Stimulated activated naive CD4-positive, alpha-beta T cell (primary cell): ENCODE results near the gene OSTC.
"Not testable (repeated sequence)": the region's sequence is repeated elsewhere in the genome, so short reads cannot be mapped to it uniquely, and the experiment has no call there.

Experiments used
- DNase-seq, 6 experiments: peaks; one replicate each; lab custom pipeline; 2025; lab: John Stamatoyannopoulos, UW

The OSTC gene

DNA sequence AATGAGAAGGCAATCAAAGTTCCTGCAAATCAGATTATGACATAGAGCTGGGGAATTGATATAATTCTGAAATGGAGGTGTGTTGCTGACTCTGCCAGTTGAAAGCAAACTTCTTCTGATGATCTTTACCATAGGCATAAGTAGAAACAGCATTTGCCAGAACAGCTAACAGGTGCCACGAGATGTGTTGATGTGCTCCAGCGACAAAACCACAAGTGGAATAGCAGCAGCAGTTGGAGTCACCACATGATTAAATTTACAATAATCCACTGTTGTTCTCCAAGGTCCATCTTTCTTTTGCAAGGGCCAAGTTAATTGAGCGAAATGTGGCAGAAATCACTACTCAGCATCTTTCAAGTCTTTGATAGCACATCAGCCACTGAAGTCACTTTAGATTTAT, 3.7 kb upstream of the OSTC start:
- DNase-seq, result no peak

GRCh38 chr4:108649863-108650211, 562 bp upstream of the OSTC start:
- DNase-seq, result no peak

- DNase-seq, result no peak
Measured at GRCh38 chr4:108651014-108651791, 804 bp downstream of the OSTC start.

DNA sequence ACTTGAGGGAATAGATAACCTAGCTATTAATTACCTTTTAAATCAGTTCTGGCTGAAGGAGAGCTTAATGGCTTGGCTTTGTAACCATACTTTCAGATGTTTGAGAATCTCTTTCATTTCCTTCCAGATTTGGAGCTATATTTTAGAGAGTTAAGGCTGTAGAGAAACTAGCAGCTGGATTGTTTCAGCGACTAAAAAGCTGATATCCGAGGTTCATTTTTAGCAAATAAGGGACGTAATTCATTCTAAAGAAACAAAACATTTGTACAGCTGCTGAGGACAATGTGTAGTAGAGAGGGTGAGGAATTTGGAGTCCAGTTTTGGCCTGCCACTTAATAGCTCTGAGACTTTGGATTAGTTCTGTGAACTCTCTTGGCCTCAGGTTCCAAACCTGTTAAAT, 12.2 kb downstream of the OSTC start:
- DNase-seq, result no peak

DNA sequence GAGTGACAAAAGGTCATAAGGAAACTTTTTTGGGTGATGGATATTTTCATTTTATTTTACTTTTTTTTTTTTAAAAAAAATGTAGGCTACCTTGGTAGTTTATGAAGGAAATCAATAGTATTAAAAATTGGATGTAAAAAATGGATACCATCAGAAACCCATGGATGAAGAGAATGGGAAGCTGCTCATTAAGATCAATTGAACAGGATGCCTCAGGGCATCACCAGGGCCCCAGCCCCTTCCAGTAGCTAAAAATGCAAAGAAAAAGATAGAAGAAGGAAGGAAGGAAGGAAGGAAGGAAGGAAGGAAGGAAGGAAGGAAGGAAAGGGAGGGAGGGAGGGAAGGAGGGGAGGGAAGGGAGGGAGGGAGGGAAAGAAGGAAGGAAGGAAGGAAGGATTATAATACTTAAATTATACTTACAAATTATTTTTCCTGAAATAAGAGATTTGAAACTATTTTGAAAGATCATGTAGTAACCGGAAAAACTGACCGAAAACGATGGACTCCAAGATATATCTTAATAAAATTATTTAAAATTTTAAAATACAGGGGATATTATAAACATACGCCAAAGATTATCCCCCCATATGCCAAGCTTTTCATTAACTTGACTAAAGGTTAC, 24.1 kb downstream of the OSTC start:
- DNase-seq, result no peak

DNA sequence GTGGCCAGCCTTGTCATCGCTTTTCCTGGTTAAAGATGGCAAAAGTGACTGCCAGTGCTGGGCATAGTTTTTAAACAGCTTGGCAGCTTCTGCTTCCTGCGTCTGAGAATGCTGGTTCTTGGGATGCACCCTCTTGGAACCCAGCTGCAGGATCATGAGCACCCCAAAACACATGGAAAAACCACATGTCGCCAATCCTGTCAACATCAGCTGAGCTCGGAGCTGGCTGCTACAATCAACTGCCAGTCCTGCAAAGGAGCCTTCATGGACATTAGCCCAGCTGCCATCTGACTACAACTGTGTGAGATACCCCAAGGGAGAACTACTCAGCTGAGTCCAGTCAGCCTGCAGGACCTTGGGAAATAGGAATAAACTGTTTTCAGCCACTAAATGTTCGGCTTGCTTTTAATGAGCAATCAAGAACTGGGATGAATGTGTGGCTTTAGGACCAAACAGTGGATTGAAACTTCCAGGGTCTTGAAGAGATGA, 31.0 kb downstream of the OSTC start:
- no peak for DNase-seq

- peak in 1 of 6 experiments; percentile 8 for DNase-seq
Measured at GRCh38 chr4:108683479-108683878, 33.1 kb downstream of the OSTC start.

- no peak for DNase-seq
Measured at GRCh38 chr4:108685036-108685686, 34.8 kb downstream of the OSTC start.

GRCh38 chr4:108690738-108691137, 40.3 kb downstream of the OSTC start:
- DNase-seq, result no peak

GRCh38 chr4:108693211-108693610, 42.8 kb downstream of the OSTC start:
- no peak for DNase-seq

- DNase-seq, result no peak
Measured at GRCh38 chr4:108693819-108694218, 43.4 kb downstream of the OSTC start.

DNA sequence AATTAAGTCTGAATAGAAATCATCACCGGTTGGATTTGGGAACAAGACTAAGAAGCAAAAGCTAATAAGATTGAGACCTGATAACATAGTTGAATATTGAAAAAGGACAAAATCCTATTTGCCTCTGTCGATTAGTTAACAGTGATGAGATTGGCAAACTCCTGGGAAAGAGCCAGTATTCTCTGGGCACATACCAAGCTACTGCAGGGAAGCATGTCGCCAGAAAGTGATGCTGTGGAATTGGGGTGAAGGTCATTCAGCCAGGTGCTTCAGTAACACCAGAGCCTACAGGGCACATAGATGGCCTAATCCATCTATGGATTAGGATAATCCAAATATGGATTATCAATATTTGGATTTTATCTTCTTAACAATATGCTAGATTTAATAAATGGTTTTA, 44.0 kb downstream of the OSTC start:
- DNase-seq, result no peak

DNA sequence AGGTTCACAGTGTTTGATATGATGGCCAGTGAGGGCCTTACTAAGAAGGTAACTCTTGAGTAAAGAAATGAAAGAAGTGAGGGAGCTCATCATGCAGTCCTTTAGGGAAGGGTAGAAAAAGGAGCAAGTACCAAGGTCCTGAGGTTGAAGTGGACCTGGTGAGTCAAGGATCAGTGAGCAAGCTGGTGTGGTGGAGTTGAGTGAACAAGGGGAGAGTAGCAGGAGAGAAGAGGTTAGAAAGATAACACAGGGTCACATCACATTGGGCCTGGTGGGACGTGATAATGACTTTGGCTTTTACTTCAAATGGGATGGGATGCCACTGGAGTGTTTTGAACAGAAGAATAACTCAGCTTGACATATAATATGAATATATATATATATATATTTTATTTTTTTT, 44.7 kb downstream of the OSTC start:
- DNase-seq, result no peak

DNA sequence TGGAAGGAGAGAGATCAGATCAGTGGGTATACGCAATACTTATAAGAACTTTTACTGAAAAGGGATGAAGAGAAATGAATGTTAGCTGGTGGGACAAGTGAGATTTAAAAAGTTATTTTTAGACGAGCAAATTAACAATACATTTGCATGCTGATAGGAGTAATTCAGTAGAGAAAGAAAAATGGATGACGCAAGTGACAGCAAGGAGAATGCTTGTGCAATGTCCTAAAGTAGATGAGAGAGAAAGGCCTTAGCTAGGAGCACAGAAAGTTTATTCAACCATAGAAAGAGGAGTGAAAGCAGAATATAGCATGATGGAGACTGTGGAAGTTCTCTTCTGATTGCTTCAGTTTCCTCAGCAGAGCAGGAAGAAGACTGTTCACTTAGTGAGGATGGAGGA, 45.8 kb downstream of the OSTC start:
- no peak for DNase-seq

DNA sequence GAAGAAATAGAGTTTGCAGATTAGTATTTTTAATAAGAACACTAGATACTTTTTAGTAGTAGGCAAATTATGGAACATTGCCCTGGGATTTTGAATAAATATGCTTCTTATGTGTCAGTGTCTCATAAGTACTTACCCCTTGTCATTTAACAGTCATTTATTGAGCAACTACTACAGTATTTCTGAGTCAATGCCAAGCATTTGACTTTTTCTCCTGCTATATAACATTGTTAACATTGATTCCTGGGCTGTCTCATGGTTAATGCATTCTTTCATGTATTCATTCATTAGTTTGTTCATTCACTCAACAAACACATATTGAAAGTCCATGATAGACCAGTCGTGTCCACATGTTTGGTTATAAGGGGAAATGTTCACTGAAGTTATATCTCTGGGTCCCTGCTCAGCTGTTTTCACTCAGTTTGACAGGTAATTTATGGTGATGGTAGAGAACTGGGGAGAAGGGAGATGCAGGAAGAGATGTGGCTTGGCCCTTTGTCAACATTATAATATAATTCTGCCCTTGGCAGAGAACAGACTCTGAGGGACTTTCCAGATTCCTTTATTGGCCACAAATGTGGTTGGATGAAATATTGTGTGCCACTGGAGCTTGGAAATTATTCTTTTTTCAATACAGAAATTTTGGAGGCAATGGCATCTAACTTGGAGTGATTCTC, 49.8 kb downstream of the OSTC start:
- DNase-seq, result no peak

DNA sequence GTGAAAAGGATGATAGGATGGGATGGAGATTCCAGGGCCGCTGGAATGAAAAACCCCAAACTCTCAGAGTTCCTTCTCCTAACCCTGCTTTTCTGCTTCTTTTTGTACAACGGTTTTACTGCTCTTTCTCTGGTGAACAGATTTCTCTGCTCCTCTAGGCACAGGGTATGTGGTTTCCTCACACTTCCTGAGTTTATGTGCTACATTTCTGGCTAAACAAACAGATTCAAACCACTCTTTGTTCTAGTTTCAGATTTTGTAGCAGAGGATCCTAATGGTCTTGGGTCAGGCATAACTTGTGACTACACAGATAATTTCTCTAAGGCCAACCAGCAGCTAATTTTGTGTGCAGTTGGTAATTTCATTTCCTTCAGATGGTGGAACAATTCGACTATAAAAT, 52.6 kb downstream of the OSTC start:
- peak in 1 of 6 experiments; percentile 6 for DNase-seq

GRCh38 chr4:108703370-108703769, 53.0 kb downstream of the OSTC start:
- no peak for DNase-seq

DNA sequence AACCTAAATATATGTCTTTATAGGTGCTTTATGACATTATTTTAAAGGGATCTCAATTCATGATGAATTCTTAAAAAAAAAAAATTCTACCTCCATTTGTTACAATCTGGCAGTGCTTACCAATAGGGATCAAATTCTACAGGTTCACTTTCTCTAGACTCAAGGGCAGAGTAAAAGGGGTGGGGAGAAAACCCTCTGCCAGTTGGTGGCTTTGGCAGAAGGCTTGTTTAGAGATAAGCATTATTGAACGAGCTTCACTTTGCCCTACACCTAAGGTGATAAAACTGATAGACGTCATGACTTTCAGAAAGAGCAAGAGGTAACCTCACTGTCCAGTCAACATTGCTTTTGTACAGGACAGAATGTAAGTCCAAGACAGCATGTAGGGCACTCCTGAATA, 53.6 kb downstream of the OSTC start:
- DNase-seq, result no peak

DNA sequence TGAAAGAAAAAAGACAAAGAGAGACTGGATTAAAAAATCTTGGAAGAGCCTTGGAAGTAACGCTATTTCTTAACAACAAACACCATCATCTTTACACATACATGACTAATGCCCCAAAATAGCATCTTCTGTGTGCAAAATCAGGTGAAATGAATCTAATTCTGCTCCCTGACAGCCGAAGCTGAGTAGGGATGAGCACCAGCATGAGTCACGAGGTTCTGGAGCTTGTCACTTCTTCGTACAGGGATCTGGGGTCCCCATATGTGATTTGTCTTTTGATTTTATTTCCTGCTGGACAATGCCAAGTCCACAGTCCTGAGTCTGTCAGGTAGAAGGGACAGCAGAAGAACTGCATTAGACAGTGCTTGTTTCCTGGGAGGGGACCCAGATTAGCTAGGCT, 55.9 kb downstream of the OSTC start:
- DNase-seq, result no peak

DNA sequence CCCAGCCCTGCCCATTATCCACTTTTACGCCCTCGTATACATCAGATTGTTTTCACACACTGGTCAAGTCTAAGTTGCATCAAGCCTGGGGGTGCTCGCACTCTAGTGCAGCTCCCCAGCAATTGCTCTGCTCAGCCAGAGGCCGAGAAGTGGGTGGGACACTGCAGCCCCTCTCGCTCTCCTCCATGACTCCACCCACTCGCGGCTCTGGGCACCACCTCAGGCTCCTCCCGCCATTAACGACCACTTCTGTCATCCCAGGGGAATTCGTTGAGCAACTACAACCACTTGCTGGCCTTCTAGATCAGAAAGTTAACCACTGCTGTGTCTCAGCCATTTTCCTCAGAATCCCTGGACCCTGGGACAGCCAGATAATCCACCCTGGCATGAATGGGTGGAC, 58.8 kb downstream of the OSTC start:
- DNase-seq, result no peak

- no peak for DNase-seq
Measured at GRCh38 chr4:108709722-108710121, 59.3 kb downstream of the OSTC start.

DNA sequence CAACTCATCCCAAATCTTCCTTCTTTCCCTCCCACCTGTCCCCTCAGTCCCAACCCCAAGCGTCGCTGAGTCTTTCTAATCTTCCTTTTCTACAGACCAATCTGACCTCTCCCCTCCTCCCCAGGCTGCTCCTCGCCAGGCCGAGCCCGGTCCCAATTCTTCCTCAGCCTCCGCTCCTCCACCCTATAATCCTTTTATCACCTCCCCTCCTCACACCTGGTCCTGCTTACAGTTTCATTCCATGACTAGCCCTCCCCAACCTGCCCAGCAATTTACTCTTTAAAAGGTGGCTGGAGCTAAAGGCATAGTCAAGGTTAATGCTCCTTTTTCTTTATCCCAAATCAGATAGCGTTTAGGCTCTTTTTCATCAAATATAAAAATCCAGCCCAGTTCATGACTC, 60.2 kb downstream of the OSTC start:
- not testable (repeated sequence) for DNase-seq

DNA sequence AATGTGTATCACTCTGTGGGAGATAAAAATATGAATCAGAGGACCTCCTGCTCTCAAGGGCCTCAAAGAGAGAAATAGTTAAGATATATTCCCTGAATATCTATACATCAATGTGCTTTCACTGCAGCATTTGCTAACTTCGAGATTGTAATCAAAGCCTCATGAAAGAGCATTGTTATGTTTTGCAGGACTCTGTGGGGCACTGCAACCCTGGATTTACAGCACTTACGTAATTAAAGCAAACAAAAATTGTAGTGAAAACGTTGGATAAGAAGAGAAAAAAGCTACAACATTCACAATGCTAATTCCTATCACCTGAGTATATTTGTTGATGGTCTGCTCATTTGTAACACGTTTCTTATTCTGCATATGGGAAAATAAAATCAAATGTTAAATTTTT, 64.5 kb downstream of the OSTC start:
- DNase-seq, result no peak
